Body of pancreas (tissue), 4 donors: Measurements from ENCODE around the gene ATXN7L2.

Experiments used
- CTCF ChIP-seq, 7 experiments: fragments of 450-650 bp in 4 of 7; fragments of 200-600 bp in 3 of 7; sonication (generic) in 3 of 7; IDR thresholded peaks; one replicate each; pipeline ENCODE4 v1.5.1; 2016 to 2019; ENCODE audit warnings: antibody characterized with exemption in 7 of 7
- POLR2A ChIP-seq, 3 donors: fragments of 450-650 bp; IDR thresholded peaks; one replicate each; pipeline ENCODE4 v1.6.1; 2016; ENCODE audit warnings: antibody characterized with exemption in 3 of 3, mild to moderate bottlenecking in 2 of 3

- TF ChIP-seq POLR2A (IDR thresholded peaks at IDR 0.05) (no peak), CTCF (IDR thresholded peaks at IDR 0.05) (no peak)
Measured at GRCh38 chr1:109514846-109515245, 31.1 kb downstream of the ATXN7L2 start.
